Astrocyte of the cerebellum (primary cell): ENCODE results near the gene SLC35C1.

Experiments
- DNase-seq: peaks from one replicate; pipeline ENCODE4 v3.0.0-alpha.2; 2011; ENCODE audit warnings: low read depth
- H3K4me3 ChIP-seq: 2 replicates; pipeline ENCODE4 v1.5.1; 2011; ENCODE audit warnings: mild to moderate bottlenecking, low read depth, low read length, moderate library complexity
- in situ Hi-C: cut with HindIII; loops from 2 replicates; pipeline ENCODE4 v1.10.0; 2017; ENCODE audit warnings: low sequenced_read_pairs
- TF ChIP-seq, protein P1 (sequence below): IDR thresholded peaks from 2 replicates; pipeline ENCODE4 v1.5.1; 2012; ENCODE audit warnings: low read length, low read depth, moderate library complexity, mild to moderate bottlenecking; ENCODE audit errors: missing control alignments

The SLC35C1 gene

DNA sequence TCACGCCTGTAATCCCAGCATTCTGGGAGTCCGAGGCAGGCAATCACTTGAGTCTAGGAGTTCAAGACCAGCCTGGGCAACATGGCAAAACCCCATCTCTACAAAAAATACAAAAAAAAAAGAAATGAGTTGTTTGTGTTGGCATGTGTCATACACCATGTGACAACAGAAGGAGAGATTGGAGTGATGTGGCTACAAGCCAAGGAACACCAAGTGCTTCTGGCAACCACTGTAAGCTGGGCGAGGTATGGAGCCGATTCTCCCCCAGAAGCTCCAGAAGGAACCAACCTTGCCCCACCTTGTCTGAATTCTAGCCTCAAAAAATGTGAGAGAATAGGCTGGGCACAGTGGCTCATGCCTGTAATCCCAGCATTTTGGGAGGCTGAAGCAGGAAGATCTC is 39.1 kb upstream of the SLC35C1 start:
- TF ChIP-seq, protein P1, sequence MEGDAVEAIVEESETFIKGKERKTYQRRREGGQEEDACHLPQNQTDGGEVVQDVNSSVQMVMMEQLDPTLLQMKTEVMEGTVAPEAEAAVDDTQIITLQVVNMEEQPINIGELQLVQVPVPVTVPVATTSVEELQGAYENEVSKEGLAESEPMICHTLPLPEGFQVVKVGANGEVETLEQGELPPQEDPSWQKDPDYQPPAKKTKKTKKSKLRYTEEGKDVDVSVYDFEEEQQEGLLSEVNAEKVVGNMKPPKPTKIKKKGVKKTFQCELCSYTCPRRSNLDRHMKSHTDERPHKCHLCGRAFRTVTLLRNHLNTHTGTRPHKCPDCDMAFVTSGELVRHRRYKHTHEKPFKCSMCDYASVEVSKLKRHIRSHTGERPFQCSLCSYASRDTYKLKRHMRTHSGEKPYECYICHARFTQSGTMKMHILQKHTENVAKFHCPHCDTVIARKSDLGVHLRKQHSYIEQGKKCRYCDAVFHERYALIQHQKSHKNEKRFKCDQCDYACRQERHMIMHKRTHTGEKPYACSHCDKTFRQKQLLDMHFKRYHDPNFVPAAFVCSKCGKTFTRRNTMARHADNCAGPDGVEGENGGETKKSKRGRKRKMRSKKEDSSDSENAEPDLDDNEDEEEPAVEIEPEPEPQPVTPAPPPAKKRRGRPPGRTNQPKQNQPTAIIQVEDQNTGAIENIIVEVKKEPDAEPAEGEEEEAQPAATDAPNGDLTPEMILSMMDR, result no peak
- no peak overlapping the region for H3K4me3 ChIP-seq
- in situ Hi-C loops, result no loop called here
- no peak for DNase-seq

DNA sequence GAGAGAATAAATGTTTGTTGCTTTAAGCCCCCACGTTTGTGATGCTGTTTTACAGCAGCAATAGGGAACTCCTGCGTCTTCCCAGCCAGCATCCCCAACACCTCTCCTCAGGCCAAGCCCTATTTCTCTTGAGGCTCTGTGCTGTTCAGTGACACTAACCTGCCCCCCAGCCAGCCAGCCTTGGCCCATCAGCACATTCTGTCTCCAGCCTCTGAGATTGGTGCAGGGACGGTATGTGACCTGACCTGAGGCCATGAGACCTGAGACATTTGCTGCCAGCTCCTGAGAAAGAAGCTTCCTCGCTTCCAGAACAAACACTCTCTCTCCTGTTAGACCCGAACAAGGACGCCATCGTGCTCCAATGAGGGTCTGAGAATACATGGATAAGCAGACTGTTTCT is 38.5 kb upstream of the SLC35C1 start:
- in situ Hi-C loops, result no loop called here
- H3K4me3 ChIP-seq, result no peak overlapping the region
- DNase-seq, result no peak
- TF ChIP-seq, protein P1, result no peak

DNA sequence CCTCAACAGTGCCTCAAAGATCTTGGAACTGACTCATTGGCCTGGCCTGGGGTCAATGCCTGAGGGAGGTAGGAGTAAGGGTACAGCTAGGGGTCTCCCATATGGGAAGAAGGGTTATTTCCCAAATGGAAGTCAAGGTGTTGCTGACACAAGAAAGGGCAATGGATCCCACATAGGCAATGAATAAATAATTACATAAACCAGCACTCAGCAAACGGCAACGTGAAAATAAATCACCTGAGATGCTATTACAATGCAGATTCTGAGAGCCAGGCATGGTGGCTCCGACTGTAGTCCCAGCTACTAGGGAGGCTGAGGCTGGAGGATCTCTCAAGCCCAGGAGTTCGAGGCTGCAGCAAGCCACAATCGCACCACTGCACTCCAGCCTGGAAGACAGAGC is 36.5 kb upstream of the SLC35C1 start:
- DNase-seq, result no peak
- no peak overlapping the region for H3K4me3 ChIP-seq
- TF ChIP-seq, protein P1, result no peak
- in situ Hi-C loops, result no loop called here

DNA sequence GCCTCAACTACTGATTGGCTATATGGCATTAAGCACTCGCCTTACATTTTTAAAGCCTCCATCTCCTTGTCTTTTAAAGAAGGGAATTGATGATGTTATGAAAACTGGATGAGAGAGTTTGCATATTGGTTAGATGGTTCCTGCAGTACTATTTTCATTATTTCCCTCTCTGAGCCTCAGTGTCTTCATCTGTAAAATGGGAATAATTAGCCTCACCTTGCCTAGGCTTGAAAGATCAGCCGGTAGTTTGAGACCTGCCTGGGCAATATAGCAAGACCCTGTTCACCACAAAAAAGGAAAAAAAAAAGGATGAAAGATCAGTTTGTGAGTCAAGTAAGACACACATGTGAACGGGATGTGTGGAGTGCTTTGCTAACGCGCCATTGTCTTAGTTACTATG is 35.0 kb upstream of the SLC35C1 start:
- TF ChIP-seq, protein P1, result no peak
- in situ Hi-C loops, result no loop called here
- H3K4me3 ChIP-seq, result no peak overlapping the region
- DNase-seq, result no peak

DNA sequence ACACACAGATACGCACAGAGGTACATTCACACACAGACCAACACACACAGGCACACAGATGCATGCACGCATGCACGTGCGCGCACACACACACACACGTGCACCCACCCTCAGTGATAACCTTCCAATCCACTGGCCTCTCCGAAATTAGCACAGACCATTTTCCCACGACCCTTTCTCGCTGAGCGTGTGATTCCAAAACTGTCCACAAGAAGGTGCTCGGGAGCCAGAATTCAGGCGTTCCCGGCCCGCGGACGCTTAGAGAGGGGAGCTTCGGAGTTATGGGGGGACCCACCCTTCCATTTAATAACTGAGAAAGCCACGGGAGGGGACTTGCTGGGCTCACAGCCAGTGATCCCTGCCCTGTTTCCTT is 33.8 kb upstream of the SLC35C1 start:
- TF ChIP-seq, protein P1, result peak; percentile 97
- in situ Hi-C loops, result no loop called here
- H3K4me3 ChIP-seq, result peak overlapping the region; percentile 43
- DNase-seq, result peak; percentile 6

DNA sequence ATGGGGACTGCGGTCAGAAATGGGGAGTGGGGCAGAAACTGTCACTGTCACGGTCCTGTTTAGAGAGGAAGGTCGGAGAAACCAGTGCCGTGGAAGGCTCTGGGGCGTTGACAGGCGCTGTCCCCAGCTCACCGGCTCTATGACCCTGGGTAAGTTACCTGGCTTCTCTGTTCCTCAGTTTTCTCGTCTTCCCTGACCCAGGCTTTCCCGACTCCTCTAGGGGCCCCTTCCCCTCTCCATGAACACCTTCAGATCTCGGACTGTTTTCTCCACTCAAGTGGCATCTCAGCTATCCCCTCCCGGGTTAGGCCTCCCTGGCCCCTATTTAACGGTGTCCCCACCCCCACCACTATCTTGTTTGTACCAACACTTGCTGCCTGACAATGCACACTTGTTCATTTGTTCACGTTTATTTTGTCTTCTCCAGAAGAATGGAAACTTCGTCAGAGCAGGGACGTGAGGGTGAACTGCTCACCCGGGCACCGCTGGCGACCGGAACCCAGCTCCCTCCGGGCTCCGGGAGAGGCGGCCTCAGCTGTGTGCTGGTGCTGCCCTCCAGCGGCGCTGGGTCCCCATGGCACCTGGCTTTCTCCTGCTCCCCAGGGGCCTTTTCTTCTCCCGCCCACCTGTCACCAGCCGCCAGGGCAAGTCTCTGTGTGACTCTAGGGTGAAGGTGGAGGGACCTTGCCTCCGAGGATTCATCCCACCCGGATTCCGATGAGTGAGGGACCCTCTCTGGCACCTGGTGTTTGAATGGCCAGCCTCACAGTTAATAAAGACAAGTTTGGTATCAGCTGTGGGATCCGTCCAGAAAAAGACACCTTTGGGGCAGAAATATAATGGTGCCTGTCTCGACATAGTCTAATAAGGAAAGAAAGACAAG is 33.1 kb upstream of the SLC35C1 start:
- in situ Hi-C loops, result no loop called here
- peak overlapping the region; percentile 43 for H3K4me3 ChIP-seq
- TF ChIP-seq, protein P1, result peak; percentile 93
- DNase-seq, result peak; percentile 28
